CD14-positive monocyte (primary cell): Measurements from ENCODE around the gene KCTD16. TPM values are rescaled to one million over a fixed set of nuclear protein-coding genes. Genes with fewer than 3 reads are reported as not detected.

Experiments used
- DNase-seq, 3 donors: peaks; one replicate each; pipeline ENCODE4 v3.0.0-alpha.2; 2011 to 2022
- H2AFZ ChIP-seq: 2 replicates; pipeline ENCODE4 v1.6.0; 2012; ENCODE audit warnings: mild to moderate bottlenecking, low read depth, low read length, inconsistent platforms; ENCODE audit not compliant: insufficient read depth, poor library complexity, severe bottlenecking
- H3K27ac ChIP-seq, 2 donors: 1 replicate in 1 of 2; 2 replicates in 1 of 2; pipeline ENCODE4 v1.5.1; 2012 to 2013; ENCODE audit warnings: low read length in 2 of 2, control low read depth in 1 of 2, inconsistent platforms in 1 of 2, low read depth in 1 of 2, mild to moderate bottlenecking in 1 of 2
- H3K27me3 ChIP-seq, 2 donors: one replicate each; pipeline versions ENCODE4 v1.6.0 to v1.6.1; 2011 to 2013; ENCODE audit warnings: low read length in 2 of 2; ENCODE audit not compliant: control insufficient read depth in 2 of 2, insufficient read depth in 2 of 2
- H3K36me3 ChIP-seq, 2 donors: replicated peaks in 1 of 2; 1 replicate in 1 of 2; 2 replicates in 1 of 2; pipeline versions ENCODE4 v1.5.1 to v1.6.1; 2012 to 2013; ENCODE audit warnings: low read length in 2 of 2, control low read depth in 1 of 2, inconsistent platforms in 1 of 2, mild to moderate bottlenecking in 1 of 2; ENCODE audit not compliant: insufficient read depth in 2 of 2, control insufficient read depth in 1 of 2
- H3K4me1 ChIP-seq, 2 donors: 1 replicate in 1 of 2; 2 replicates in 1 of 2; pipeline versions ENCODE4 v1.5.1 to v1.6.1; 2012 to 2013; ENCODE audit warnings: low read length in 2 of 2, control low read depth in 1 of 2, inconsistent platforms in 1 of 2, mild to moderate bottlenecking in 1 of 2, moderate library complexity in 1 of 2; ENCODE audit not compliant: insufficient read depth in 2 of 2, control insufficient read depth in 1 of 2
- H3K4me2 ChIP-seq: replicated peaks from 2 replicates; pipeline ENCODE3; 2012; ENCODE audit warnings: low read length, moderate library complexity, mild to moderate bottlenecking; ENCODE audit not compliant: poor library complexity, severe bottlenecking; ENCODE audit errors: extremely low read depth
- H3K4me3 ChIP-seq, 3 experiments: fragments of 200-600 bp in 1 of 3; sonication (generic) in 1 of 3; replicated peaks in 1 of 3; 1 replicate in 2 of 3; 2 replicates in 1 of 3; pipeline ENCODE4 v1.5.1; 2011 to 2013; ENCODE audit warnings: low read length in 3 of 3, mild to moderate bottlenecking in 3 of 3, control low read depth in 2 of 3, low read depth in 2 of 3, inconsistent platforms in 1 of 3, moderate library complexity in 1 of 3
- H3K79me2 ChIP-seq: 2 replicates; pipeline ENCODE4 v1.6.0; 2012; ENCODE audit warnings: mild to moderate bottlenecking, control low read depth, inconsistent platforms, low read length, moderate library complexity; ENCODE audit not compliant: insufficient read depth
- H3K9ac ChIP-seq: 2 replicates; pipeline ENCODE4 v1.6.0; 2017; ENCODE audit warnings: low read length, mild to moderate bottlenecking; ENCODE audit not compliant: insufficient read depth, poor library complexity, severe bottlenecking
- H3K9me3 ChIP-seq, 2 donors: replicated peaks in 1 of 2; 1 replicate in 1 of 2; 2 replicates in 1 of 2; pipeline versions ENCODE4 v1.5.1 to v1.6.1; 2012 to 2013; ENCODE audit warnings: low read length in 2 of 2, control low read depth in 1 of 2; ENCODE audit not compliant: control insufficient read depth in 1 of 2, insufficient read depth in 1 of 2
- H4K20me1 ChIP-seq: 2 replicates; pipeline ENCODE4 v1.6.0; 2012; ENCODE audit warnings: mild to moderate bottlenecking, low read length, control low read depth, moderate library complexity; ENCODE audit not compliant: insufficient read depth
- H3K27ac Mint-ChIP-seq, 7 donors: one replicate each; pipeline ENCODE4 v1.8.0; 2020; ENCODE audit warnings: mild to moderate bottlenecking in 7 of 7, mixed read lengths in 7 of 7, moderate library complexity in 6 of 7, inconsistent platforms in 2 of 7
- H3K27me3 Mint-ChIP-seq, 3 donors: one replicate each; pipeline ENCODE4 v1.8.0; 2021 to 2022; ENCODE audit warnings: low read depth in 3 of 3, mild to moderate bottlenecking in 3 of 3, mixed read lengths in 3 of 3, moderate library complexity in 3 of 3, inconsistent platforms in 1 of 3
- H3K36me3 Mint-ChIP-seq, 2 donors: one replicate each; pipeline ENCODE4 v1.8.0; 2020; ENCODE audit warnings: mixed read lengths in 2 of 2, inconsistent platforms in 1 of 2, mild to moderate bottlenecking in 1 of 2
- H3K4me1 Mint-ChIP-seq: one replicate; pipeline ENCODE4 v1.8.0; 2020; ENCODE audit warnings: mild to moderate bottlenecking, mixed read lengths
- H3K4me3 Mint-ChIP-seq, 2 donors: one replicate each; pipeline ENCODE4 v1.8.0; 2020; ENCODE audit warnings: mild to moderate bottlenecking in 2 of 2, mixed read lengths in 2 of 2, moderate library complexity in 1 of 2
- H3K9me3 Mint-ChIP-seq, 7 donors: one replicate each; pipeline ENCODE4 v1.8.0; 2020 to 2022; ENCODE audit warnings: mixed read lengths in 7 of 7, mild to moderate bottlenecking in 6 of 7, moderate library complexity in 6 of 7, inconsistent platforms in 2 of 7
- CTCF ChIP-seq: fragments of 200-600 bp; IDR thresholded peaks from one replicate; pipeline ENCODE4 v1.8.0; 2022; ENCODE audit warnings: antibody characterized with exemption, mild to moderate bottlenecking
- WGBS: methylation state at CpG from one replicate; pipeline ENCODE4 v1.1.5; 2013; ENCODE audit warnings: missing lambda C conversion rate; ENCODE audit not compliant: insufficient coverage; 5-methylcytosine and 5-hydroxymethylcytosine counted together
- intact Hi-C, 2 donors: fragments of 100-400 bp; cut with micrococcal nuclease; formaldehyde crosslinking; loops; one replicate each; pipeline versions ENCODE4 v1.15.0 to v1.15.1; 2023
- polyA plus RNA-seq, 3 donors: library from polyadenylated mRNA; depleted of rRNA in 1 of 3; unstranded in 2 of 3; stranded (reverse) in 1 of 3; fragments of 300-500 nt in 2 of 3; fragments of >200 nt in 1 of 3; fragmentation: Illumina TruSeq in 2 of 3; gene quantifications; 1 replicate in 2 of 3; 2 replicates in 1 of 3; pipeline ENCODE4 v1.2.3, GENCODE V29; 2012 to 2021

KCTD16 gene
- polyA plus RNA-seq, 3 donors: not detected

GRCh38 chr5:144393641-144394435, 223.2 kb downstream of the KCTD16 start:
- Histone ChIP-seq H3K79me2 (no peaks in the 10 kb centered on the region), H3K9ac (no peak overlapping the region), H3K4me3 (no peak overlapping the region), H4K20me1 (no peaks in the 10 kb centered on the region), H3K4me1 (no peaks in the 10 kb centered on the region), H3K27me3 (no peaks in the 10 kb centered on the region), H3K36me3 (no peaks in the 10 kb centered on the region), H3K27ac (no peak overlapping the region), H3K9me3 (no peaks in the 10 kb centered on the region), H2AFZ (no peak overlapping the region), H3K4me2 (no peak overlapping the region)
- no peak for DNase-seq
- Mint-ChIP-seq H3K27ac (no peak overlapping the region), H3K4me3 (no peak overlapping the region), H3K27me3 (peaks cover 0 to 3% (median 0%) of the 10 kb centered on the region in 3 donors), H3K9me3 (peaks cover 0 to 2% (median 0%) of the 10 kb centered on the region in 7 donors), H3K4me1 (no peaks in the 10 kb centered on the region), H3K36me3 (no peaks in the 10 kb centered on the region)
- 93% methylated on average over 2 of the region's 4 CpGs for WGBS
- intact Hi-C loops: no loop called here
- no peak for TF ChIP-seq CTCF

- TF ChIP-seq CTCF: no peak
- Histone ChIP-seq H3K27ac (no peak overlapping the region), H3K4me1 (no peaks in the 10 kb centered on the region), H3K9ac (no peak overlapping the region), H3K36me3 (no peaks in the 10 kb centered on the region), H3K9me3 (no peaks in the 10 kb centered on the region), H3K4me3 (no peak overlapping the region), H3K4me2 (no peak overlapping the region), H3K27me3 (no peaks in the 10 kb centered on the region), H3K79me2 (no peaks in the 10 kb centered on the region), H2AFZ (no peak overlapping the region), H4K20me1 (no peaks in the 10 kb centered on the region)
- H3K9me3 Mint-ChIP-seq: peaks cover 0 to 2% (median 0%) of the 10 kb centered on the region in 7 donors
- 0% methylated on average over 1 of the region's 1 CpG for WGBS
- H3K4me3 Mint-ChIP-seq: no peak overlapping the region
- no peak overlapping the region for H3K27ac Mint-ChIP-seq
- intact Hi-C loops: no loop called here
- no peaks in the 10 kb centered on the region for H3K36me3 Mint-ChIP-seq
- no peaks in the 10 kb centered on the region for H3K27me3 Mint-ChIP-seq
- DNase-seq: no peak
- H3K4me1 Mint-ChIP-seq: peaks cover 1% of the 10 kb centered on the region
Observed at GRCh38 chr5:144395704-144396103, 225.0 kb downstream of the KCTD16 start.
